Neural cell (in vitro differentiated cells): ENCODE data around the gene HOXC5.

Experiments used
- EP300 ChIP-seq: fragments of 450-650 bp; conservative IDR thresholded peaks from 2 replicates; pipeline ENCODE4 v1.6.1; 2014; ENCODE audit warnings: antibody characterized with exemption, mild to moderate bottlenecking, moderate library complexity; ENCODE audit not compliant: poor library complexity, severe bottlenecking
- EZH2 ChIP-seq: fragments of 200-600, 300-800 bp; shearing (Covaris generic), sonication (generic); IDR thresholded peaks from 2 replicates; pipeline ENCODE4 v1.6.1; 2014; ENCODE audit warnings: antibody characterized with exemption, low read length, borderline replicate concordance, mild to moderate bottlenecking; ENCODE audit not compliant: insufficient read depth, poor library complexity, severe bottlenecking
- POLR2AphosphoS5 ChIP-seq: IDR thresholded peaks from 2 replicates; pipeline ENCODE4 v1.6.1; 2012
- RAD21 ChIP-seq: fragments of 450-650 bp; conservative IDR thresholded peaks from 2 replicates; pipeline ENCODE4 v1.6.1; 2014; ENCODE audit warnings: antibody characterized with exemption, mild to moderate bottlenecking, moderate library complexity
- SMC3 ChIP-seq: fragments of 450-650 bp; conservative IDR thresholded peaks from 2 replicates; pipeline ENCODE4 v1.6.1; 2014; ENCODE audit warnings: antibody characterized with exemption, mild to moderate bottlenecking, moderate library complexity; ENCODE audit not compliant: poor library complexity
- TAF1 ChIP-seq: IDR thresholded peaks from 2 replicates; pipeline ENCODE4 v1.6.1; 2012; ENCODE audit warnings: low read depth
- TF ChIP-seq, protein P1 (sequence below): fragments of 450-650 bp; IDR thresholded peaks from 2 replicates; pipeline ENCODE4 v1.5.1; 2014; ENCODE audit warnings: antibody characterized with exemption, mild to moderate bottlenecking, moderate library complexity; ENCODE audit not compliant: poor library complexity, severe bottlenecking
- TF ChIP-seq, protein P2 (sequence below): IDR thresholded peaks from 2 replicates; pipeline ENCODE4 v1.6.1; 2012; ENCODE audit warnings: borderline replicate concordance

DNA sequence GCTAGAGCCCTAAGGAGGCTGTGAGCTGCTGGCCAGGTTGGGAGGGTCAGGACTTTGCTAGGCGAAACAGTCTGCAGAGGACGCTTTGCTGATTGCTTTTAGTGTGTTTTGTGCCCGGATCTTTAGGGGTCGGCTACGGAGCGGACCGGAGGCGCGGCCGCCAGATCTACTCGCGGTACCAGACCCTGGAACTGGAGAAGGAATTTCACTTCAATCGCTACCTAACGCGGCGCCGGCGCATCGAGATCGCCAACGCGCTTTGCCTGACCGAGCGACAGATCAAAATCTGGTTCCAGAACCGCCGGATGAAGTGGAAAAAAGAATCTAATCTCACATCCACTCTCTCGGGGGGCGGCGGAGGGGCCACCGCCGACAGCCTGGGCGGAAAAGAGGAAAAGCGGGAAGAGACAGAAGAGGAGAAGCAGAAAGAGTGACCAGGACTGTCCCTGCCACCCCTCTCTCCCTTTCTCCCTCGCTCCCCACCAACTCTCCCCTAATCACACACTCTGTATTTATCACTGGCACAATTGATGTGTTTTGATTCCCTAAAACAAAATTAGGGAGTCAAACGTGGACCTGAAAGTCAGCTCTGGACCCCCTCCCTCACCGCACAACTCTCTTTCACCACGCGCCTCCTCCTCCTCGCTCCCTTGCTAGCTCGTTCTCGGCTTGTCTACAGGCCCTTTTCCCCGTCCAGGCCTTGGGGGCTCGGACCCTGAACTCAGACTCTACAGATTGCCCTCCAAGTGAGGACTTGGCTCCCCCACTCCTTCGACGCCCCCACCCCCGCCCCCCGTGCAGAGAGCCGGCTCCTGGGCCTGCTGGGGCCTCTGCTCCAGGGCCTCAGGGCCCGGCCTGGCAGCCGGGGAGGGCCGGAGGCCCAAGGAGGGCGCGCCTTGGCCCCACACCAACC lies 3.1 kb upstream of the HOXC5 start:
- TF ChIP-seq, protein P1, sequence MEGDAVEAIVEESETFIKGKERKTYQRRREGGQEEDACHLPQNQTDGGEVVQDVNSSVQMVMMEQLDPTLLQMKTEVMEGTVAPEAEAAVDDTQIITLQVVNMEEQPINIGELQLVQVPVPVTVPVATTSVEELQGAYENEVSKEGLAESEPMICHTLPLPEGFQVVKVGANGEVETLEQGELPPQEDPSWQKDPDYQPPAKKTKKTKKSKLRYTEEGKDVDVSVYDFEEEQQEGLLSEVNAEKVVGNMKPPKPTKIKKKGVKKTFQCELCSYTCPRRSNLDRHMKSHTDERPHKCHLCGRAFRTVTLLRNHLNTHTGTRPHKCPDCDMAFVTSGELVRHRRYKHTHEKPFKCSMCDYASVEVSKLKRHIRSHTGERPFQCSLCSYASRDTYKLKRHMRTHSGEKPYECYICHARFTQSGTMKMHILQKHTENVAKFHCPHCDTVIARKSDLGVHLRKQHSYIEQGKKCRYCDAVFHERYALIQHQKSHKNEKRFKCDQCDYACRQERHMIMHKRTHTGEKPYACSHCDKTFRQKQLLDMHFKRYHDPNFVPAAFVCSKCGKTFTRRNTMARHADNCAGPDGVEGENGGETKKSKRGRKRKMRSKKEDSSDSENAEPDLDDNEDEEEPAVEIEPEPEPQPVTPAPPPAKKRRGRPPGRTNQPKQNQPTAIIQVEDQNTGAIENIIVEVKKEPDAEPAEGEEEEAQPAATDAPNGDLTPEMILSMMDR: no peak
- no peak for TF ChIP-seq SMC3
- peak; percentile 43 for TF ChIP-seq EZH2
- TF ChIP-seq, protein P2, sequence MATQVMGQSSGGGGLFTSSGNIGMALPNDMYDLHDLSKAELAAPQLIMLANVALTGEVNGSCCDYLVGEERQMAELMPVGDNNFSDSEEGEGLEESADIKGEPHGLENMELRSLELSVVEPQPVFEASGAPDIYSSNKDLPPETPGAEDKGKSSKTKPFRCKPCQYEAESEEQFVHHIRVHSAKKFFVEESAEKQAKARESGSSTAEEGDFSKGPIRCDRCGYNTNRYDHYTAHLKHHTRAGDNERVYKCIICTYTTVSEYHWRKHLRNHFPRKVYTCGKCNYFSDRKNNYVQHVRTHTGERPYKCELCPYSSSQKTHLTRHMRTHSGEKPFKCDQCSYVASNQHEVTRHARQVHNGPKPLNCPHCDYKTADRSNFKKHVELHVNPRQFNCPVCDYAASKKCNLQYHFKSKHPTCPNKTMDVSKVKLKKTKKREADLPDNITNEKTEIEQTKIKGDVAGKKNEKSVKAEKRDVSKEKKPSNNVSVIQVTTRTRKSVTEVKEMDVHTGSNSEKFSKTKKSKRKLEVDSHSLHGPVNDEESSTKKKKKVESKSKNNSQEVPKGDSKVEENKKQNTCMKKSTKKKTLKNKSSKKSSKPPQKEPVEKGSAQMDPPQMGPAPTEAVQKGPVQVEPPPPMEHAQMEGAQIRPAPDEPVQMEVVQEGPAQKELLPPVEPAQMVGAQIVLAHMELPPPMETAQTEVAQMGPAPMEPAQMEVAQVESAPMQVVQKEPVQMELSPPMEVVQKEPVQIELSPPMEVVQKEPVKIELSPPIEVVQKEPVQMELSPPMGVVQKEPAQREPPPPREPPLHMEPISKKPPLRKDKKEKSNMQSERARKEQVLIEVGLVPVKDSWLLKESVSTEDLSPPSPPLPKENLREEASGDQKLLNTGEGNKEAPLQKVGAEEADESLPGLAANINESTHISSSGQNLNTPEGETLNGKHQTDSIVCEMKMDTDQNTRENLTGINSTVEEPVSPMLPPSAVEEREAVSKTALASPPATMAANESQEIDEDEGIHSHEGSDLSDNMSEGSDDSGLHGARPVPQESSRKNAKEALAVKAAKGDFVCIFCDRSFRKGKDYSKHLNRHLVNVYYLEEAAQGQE: no peak
- no peak for TF ChIP-seq POLR2AphosphoS5
- no peak for TF ChIP-seq TAF1
- TF ChIP-seq RAD21: no peak
- TF ChIP-seq EP300: no peak
